GM23248 (cell line): Measurements from ENCODE around the gene CSNK1A1L. TPM values are rescaled to one million over a fixed set of nuclear protein-coding genes. Genes with fewer than 3 reads are reported as not detected.
A peak's percentile ranks its signal among the peaks of the same experiment; 100 is the strongest.

Experiments used
- DNase-seq: peaks from one replicate; pipeline ENCODE4 v3.0.0-alpha.2; 2015
- H2AFZ ChIP-seq: fragments of 200-600 bp; sonication (generic); 2 replicates; pipeline ENCODE4 v1.6.1; 2016; ENCODE audit warnings: antibody characterized with exemption
- H3F3A ChIP-seq: fragments of 200-600 bp; sonication (generic); 2 replicates; pipeline ENCODE4 v1.6.1; 2016; ENCODE audit warnings: mild to moderate bottlenecking, antibody characterized with exemption, mixed run types; ENCODE audit not compliant: insufficient read depth
- H3K27ac ChIP-seq: fragments of 200-600 bp; sonication (generic); 2 replicates; pipeline ENCODE4 v1.5.1; 2016; ENCODE audit warnings: mild to moderate bottlenecking
- H3K27me3 ChIP-seq: fragments of 200-600 bp; sonication (generic); replicated peaks from 2 replicates; pipeline ENCODE4 v1.6.1; 2016; ENCODE audit warnings: mild to moderate bottlenecking; ENCODE audit not compliant: insufficient read depth
- H3K36me3 ChIP-seq: fragments of 200-600 bp; sonication (generic); 2 replicates; pipeline ENCODE4 v1.6.1; 2016; ENCODE audit warnings: low read depth, mild to moderate bottlenecking
- H3K4me1 ChIP-seq: fragments of 200-600 bp; sonication (generic); 2 replicates; pipeline ENCODE4 v1.6.1; 2016; ENCODE audit warnings: mild to moderate bottlenecking; ENCODE audit not compliant: insufficient read depth
- H3K4me2 ChIP-seq: fragments of 200-600 bp; sonication (generic); one replicate; pipeline ENCODE4 v1.6.1; 2016; ENCODE audit warnings: mild to moderate bottlenecking; ENCODE audit not compliant: unreplicated experiment
- H3K4me3 ChIP-seq: fragments of 200-600 bp; sonication (generic); 2 replicates; pipeline ENCODE4 v1.5.1; 2016; ENCODE audit warnings: mild to moderate bottlenecking
- H3K79me2 ChIP-seq: fragments of 200-600 bp; sonication (generic); 2 replicates; pipeline ENCODE4 v1.6.1; 2016; ENCODE audit warnings: mild to moderate bottlenecking; ENCODE audit not compliant: insufficient read depth
- H3K9ac ChIP-seq: fragments of 200-600 bp; sonication (generic); 2 replicates; pipeline ENCODE4 v1.6.1; 2016; ENCODE audit warnings: mild to moderate bottlenecking
- H3K9me2 ChIP-seq: fragments of 200-600 bp; sonication (generic); 2 replicates; pipeline ENCODE4 v1.6.1; 2016; ENCODE audit warnings: mixed run types, mild to moderate bottlenecking, moderate library complexity; ENCODE audit not compliant: insufficient read depth
- H3K9me3 ChIP-seq: fragments of 200-600 bp; sonication (generic); one replicate; pipeline ENCODE4 v1.6.1; 2017; ENCODE audit warnings: low read depth
- H4K20me1 ChIP-seq: fragments of 200-600 bp; sonication (generic); 2 replicates; pipeline ENCODE4 v1.6.0; 2016; ENCODE audit not compliant: insufficient read depth
- EZH2 ChIP-seq: fragments of 200-600 bp; sonication (generic); IDR thresholded peaks from 2 replicates; pipeline ENCODE4 v1.6.1; 2018; ENCODE audit warnings: antibody characterized with exemption, mild to moderate bottlenecking; ENCODE audit not compliant: insufficient read depth, poor library complexity, severe bottlenecking
- EZH2phosphoT487 ChIP-seq: fragments of 200-600 bp; sonication (generic); IDR thresholded peaks from 2 replicates; pipeline ENCODE4 v1.6.1; 2018; ENCODE audit warnings: antibody characterized with exemption, moderate library complexity, mild to moderate bottlenecking, low read depth; ENCODE audit not compliant: insufficient read depth
- WGBS, 2 experiments: methylation state at CpG; one replicate each; pipeline ENCODE4 v1.1.6; 2015 to 2017; ENCODE audit warnings: low lambda C conversion rate in 2 of 2, low coverage in 1 of 2; ENCODE audit errors: missing lambda C conversion rate in 2 of 2; 5-methylcytosine and 5-hydroxymethylcytosine counted together
- in situ Hi-C: fragments of 300-500 bp; cut with MboI; formaldehyde crosslinking; loops from 2 replicates; pipeline ENCODE4 v1.15.0; 2020
- polyA plus RNA-seq: library from polyadenylated mRNA; unstranded; fragments of >200 nt; fragmentation: Nextera tagmentation; extraction: Ambion mirVana; gene quantifications from 2 replicates; pipeline ENCODE4 v1.2.1, GENCODE V29; 2016
- total RNA-seq: library from RNA; depleted of rRNA; stranded (reverse); fragments of >200 nt; shearing (Covaris generic); gene quantifications from 2 replicates; pipeline ENCODE4 v1.2.3, GENCODE V29; 2014

The CSNK1A1L gene
- total and polyA plus RNA-seq, 2 experiments from 2014 or later = not detected

GRCh38 chr13:37131092-37131491 lies 25.6 kb upstream of the CSNK1A1L start:
- Histone ChIP-seq H3K4me3 (no peak overlapping the region), H3K4me2 (no peak overlapping the region), H3K36me3 (no peaks in the 10 kb centered on the region), H2AFZ (no peak overlapping the region), H3K9me3 (no peaks in the 10 kb centered on the region), H3K27me3 (no peaks in the 10 kb centered on the region), H3K9ac (no peak overlapping the region), H3K79me2 (no peaks in the 10 kb centered on the region), H4K20me1 (no peaks in the 10 kb centered on the region), H3K4me1 (peaks cover 38% of the 10 kb centered on the region), H3K9me2 (no peaks in the 10 kb centered on the region), H3F3A (peaks cover 45% of the 10 kb centered on the region), H3K27ac (no peak overlapping the region)
- in situ Hi-C loops = no loop called here
- WGBS, 2 experiments = 67 to 71% methylated on average over 3 of the region's 3 CpGs
- DNase-seq = no peak
- TF ChIP-seq EZH2 (no peak), EZH2phosphoT487 (no peak)

GRCh38 chr13:37129866-37130265 lies 24.4 kb upstream of the CSNK1A1L start:
- no peak overlapping the region for H2AFZ ChIP-seq
- no peak overlapping the region for H3K27ac ChIP-seq
- TF ChIP-seq EZH2phosphoT487 = no peak
- H3K27me3 ChIP-seq = no peaks in the 10 kb centered on the region
- H3K9me2 ChIP-seq = no peaks in the 10 kb centered on the region
- no peaks in the 10 kb centered on the region for H3K36me3 ChIP-seq
- in situ Hi-C loops = no loop called here
- H3K4me2 ChIP-seq = no peak overlapping the region
- H3K9ac ChIP-seq = no peak overlapping the region
- H3K4me1 ChIP-seq = peaks cover 26% of the 10 kb centered on the region
- H3K79me2 ChIP-seq = no peaks in the 10 kb centered on the region
- 50 to 53% methylated on average over 4 of the region's 4 CpGs for WGBS, 2 experiments
- no peaks in the 10 kb centered on the region for H3K9me3 ChIP-seq
- peaks cover 35% of the 10 kb centered on the region for H3F3A ChIP-seq
- no peak overlapping the region for H3K4me3 ChIP-seq
- no peak for DNase-seq
- no peaks in the 10 kb centered on the region for H4K20me1 ChIP-seq

DNA sequence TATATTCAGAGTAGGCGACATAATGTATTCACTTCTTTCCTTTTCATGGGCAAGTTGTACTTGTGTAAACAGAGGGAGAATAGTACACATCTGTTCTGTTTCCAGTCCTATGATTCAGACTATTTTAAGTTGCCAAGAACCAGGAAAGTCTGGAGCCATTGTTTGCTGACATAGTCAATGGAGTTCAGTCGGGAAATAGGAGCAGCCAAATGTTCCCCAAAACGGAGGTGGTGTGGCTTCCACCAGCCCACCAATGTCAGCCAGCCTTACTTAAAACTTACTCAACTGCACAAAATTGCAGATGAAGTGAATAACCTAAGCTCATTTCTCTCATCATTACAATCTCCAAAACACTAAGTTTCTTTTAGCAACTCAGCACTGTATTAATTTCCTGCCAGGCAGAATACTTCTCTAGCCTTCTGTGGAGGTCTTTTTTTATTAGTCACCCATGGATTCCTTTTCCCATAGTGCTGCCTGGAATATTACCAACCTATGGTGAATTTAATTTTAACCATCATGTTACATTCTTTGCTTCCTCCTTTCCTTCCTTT lies 22.3 kb upstream of the CSNK1A1L start:
- peak; percentile 85 for DNase-seq
- Histone ChIP-seq H3K79me2 (no peaks in the 10 kb centered on the region), H3K27me3 (no peaks in the 10 kb centered on the region), H2AFZ (peak overlapping the region; percentile 71), H3K9me3 (no peaks in the 10 kb centered on the region), H3K9ac (peak overlapping the region; percentile 3; the same call in 1 of the 2 replicates), H3K4me3 (peak overlapping the region; percentile 45), H3K9me2 (no peaks in the 10 kb centered on the region), H3K36me3 (no peaks in the 10 kb centered on the region), H3K27ac (peak overlapping the region; percentile 58), H3K4me1 (peaks cover 12% of the 10 kb centered on the region), H3K4me2 (peak overlapping the region; percentile 58), H3F3A (peaks cover 25% of the 10 kb centered on the region), H4K20me1 (no peaks in the 10 kb centered on the region)
- 0 to 3% methylated on average over 3 of the region's 3 CpGs for WGBS, 2 experiments
- in situ Hi-C loops = no loop called here
- TF ChIP-seq EZH2 (no peak), EZH2phosphoT487 (no peak)

- H3K79me2 ChIP-seq = no peaks in the 10 kb centered on the region
- no peaks in the 10 kb centered on the region for H3K9me2 ChIP-seq
- in situ Hi-C loops = no loop called here
- peaks cover 23% of the 10 kb centered on the region for H3F3A ChIP-seq
- H3K36me3 ChIP-seq = no peaks in the 10 kb centered on the region
- H3K4me2 ChIP-seq = no peak overlapping the region
- no peaks in the 10 kb centered on the region for H3K27me3 ChIP-seq
- no peak overlapping the region for H3K4me3 ChIP-seq
- no peak for DNase-seq
- no peaks in the 10 kb centered on the region for H3K9me3 ChIP-seq
- no peak overlapping the region for H3K9ac ChIP-seq
- H2AFZ ChIP-seq = no peak overlapping the region
- WGBS, 2 experiments = 78 to 81% methylated on average over 1 of the region's 1 CpG
- peaks cover 10% of the 10 kb centered on the region for H3K4me1 ChIP-seq
- H3K27ac ChIP-seq = no peak overlapping the region
- H4K20me1 ChIP-seq = no peaks in the 10 kb centered on the region
- TF ChIP-seq EZH2phosphoT487 (no peak), EZH2 (no peak)
These were observed 17.9 kb upstream of the CSNK1A1L start for GRCh38 chr13:37123337-37123736.

DNA sequence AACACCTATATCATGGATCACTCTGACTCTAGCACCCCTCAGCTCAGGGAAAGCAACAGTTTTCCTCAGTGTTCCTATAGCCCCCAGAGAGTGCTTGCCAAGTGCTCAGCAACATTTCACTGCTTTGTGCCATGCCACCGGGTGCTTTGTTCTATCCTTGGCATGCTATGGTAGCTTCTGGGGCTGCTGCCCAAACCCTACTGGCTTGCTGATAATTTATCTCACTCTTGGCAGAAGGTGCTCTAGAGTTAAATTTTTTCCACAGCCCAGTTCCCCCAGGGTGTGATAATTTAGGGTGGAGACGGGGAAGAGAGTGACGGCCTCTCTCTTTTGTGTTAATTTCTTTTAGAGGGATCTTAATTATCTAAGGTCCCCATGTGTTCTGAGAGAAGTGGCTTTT lies 12.6 kb upstream of the CSNK1A1L start:
- Histone ChIP-seq H3K27ac (no peak overlapping the region), H3F3A (no peaks in the 10 kb centered on the region), H2AFZ (no peak overlapping the region), H3K27me3 (no peaks in the 10 kb centered on the region), H4K20me1 (no peaks in the 10 kb centered on the region), H3K4me3 (no peak overlapping the region), H3K9me2 (no peaks in the 10 kb centered on the region), H3K9me3 (no peaks in the 10 kb centered on the region), H3K4me2 (no peak overlapping the region), H3K4me1 (no peaks in the 10 kb centered on the region), H3K79me2 (no peaks in the 10 kb centered on the region), H3K36me3 (no peaks in the 10 kb centered on the region), H3K9ac (no peak overlapping the region)
- WGBS, 2 experiments = 37 to 41% methylated on average over 3 of the region's 3 CpGs
- no peak for TF ChIP-seq EZH2phosphoT487
- in situ Hi-C loops = no loop called here
- DNase-seq = no peak
